GM21619 (cell line): ENCODE data around the gene RNF38.
"Not testable (repeated sequence)": the region's sequence is repeated elsewhere in the genome, so short reads cannot be mapped to it uniquely, and the experiment has no call there.

Experiments
- ATAC-seq: cut with Tn5 transposase; IDR thresholded peaks from one replicate; pipeline ENCODE4 v1.9.1; 2021; ENCODE audit not compliant: unreplicated experiment

RNF38 gene

GRCh38 chr9:36399980-36400331 lies at the start of gene RNF38:
RNF38 (minus strand) TSS chr9:36400269; CDS start chr9:36400108, 161 bp downstream.
- no peak for ATAC-seq

- ATAC-seq: not testable (repeated sequence)
Observed at GRCh38 chr9:36448555-36448954, 48.5 kb upstream of the RNF38 start.

- ATAC-seq: no peak
Observed at GRCh38 chr9:36448017-36448416, 47.9 kb upstream of the RNF38 start.

GRCh38 chr9:36446678-36447077 lies 46.6 kb upstream of the RNF38 start:
- not testable (repeated sequence) for ATAC-seq

GRCh38 chr9:36445800-36446361 lies 45.8 kb upstream of the RNF38 start:
- ATAC-seq: no peak

- ATAC-seq: no peak
Observed at GRCh38 chr9:36444203-36444602, 44.1 kb upstream of the RNF38 start.

GRCh38 chr9:36443581-36443980 lies 43.5 kb upstream of the RNF38 start:
- no peak for ATAC-seq

- no peak for ATAC-seq
Observed at GRCh38 chr9:36442710-36443109, 42.6 kb upstream of the RNF38 start.

- ATAC-seq: no peak
Observed at GRCh38 chr9:36441966-36442365, 41.9 kb upstream of the RNF38 start.

GRCh38 chr9:36438536-36439236 lies 38.6 kb upstream of the RNF38 start:
- ATAC-seq: no peak

- no peak for ATAC-seq
Observed at GRCh38 chr9:36437790-36438189, 37.7 kb upstream of the RNF38 start.

- ATAC-seq: no peak
Observed at GRCh38 chr9:36436909-36437308, 36.8 kb upstream of the RNF38 start.

- ATAC-seq: no peak
Observed at GRCh38 chr9:36433386-36433785, 33.3 kb upstream of the RNF38 start.

GRCh38 chr9:36431078-36431477 lies 31.0 kb upstream of the RNF38 start:
- no peak for ATAC-seq

GRCh38 chr9:36426945-36427344 lies 26.9 kb upstream of the RNF38 start:
- ATAC-seq: no peak

GRCh38 chr9:36426348-36426747 lies 26.3 kb upstream of the RNF38 start:
- ATAC-seq: no peak

- no peak for ATAC-seq
Observed at GRCh38 chr9:36424289-36425055, 24.4 kb upstream of the RNF38 start.

- no peak for ATAC-seq
Observed at GRCh38 chr9:36423206-36423605, 23.1 kb upstream of the RNF38 start.

- ATAC-seq: no peak
Observed at GRCh38 chr9:36416890-36417289, 16.8 kb upstream of the RNF38 start.

- ATAC-seq: no peak
Observed at GRCh38 chr9:36415822-36416525, 15.9 kb upstream of the RNF38 start.

GRCh38 chr9:36411410-36411809 lies 11.3 kb upstream of the RNF38 start:
- not testable (repeated sequence) for ATAC-seq

- not testable (repeated sequence) for ATAC-seq
Observed at GRCh38 chr9:36409076-36409475, 9.0 kb upstream of the RNF38 start.
